Measurements from ENCODE around the gene S1PR5. TPM values are rescaled to one million over a fixed set of nuclear protein-coding genes. Genes with fewer than 3 reads are reported as not detected.
"Not testable (repeated sequence)": the region's sequence is repeated elsewhere in the genome, so short reads cannot be mapped to it uniquely, and the experiment has no call there.

The S1PR5 gene, protein sequence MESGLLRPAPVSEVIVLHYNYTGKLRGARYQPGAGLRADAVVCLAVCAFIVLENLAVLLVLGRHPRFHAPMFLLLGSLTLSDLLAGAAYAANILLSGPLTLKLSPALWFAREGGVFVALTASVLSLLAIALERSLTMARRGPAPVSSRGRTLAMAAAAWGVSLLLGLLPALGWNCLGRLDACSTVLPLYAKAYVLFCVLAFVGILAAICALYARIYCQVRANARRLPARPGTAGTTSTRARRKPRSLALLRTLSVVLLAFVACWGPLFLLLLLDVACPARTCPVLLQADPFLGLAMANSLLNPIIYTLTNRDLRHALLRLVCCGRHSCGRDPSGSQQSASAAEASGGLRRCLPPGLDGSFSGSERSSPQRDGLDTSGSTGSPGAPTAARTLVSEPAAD
- total RNA-seq (2014; rRNA removed; shearing (Covaris generic)), result not detected in 2 replicates

DNA sequence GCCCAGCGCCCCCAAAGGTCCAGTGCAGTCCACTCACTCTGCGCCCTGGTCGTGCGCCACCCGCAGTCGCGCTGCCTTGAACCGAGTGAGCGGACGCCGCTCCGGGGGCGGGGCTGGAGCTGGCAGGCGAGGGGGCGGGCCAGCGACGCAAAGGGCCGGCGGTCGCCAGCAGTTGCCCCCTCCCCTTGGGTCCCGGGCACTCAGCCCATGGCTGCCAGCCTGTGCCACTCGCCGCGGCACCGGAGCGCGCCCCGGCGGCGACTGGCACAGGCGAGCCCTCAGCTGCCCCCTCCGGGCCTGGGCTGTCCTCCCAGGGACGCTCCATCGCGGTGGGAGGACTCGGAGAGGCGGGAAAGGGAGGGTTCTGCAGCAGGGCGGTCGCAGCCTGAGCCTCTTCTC is at the start of gene S1PR5:
TSS of gene S1PR5 (minus strand) at position 87 of the 399 bp plus-strand sequence. CDS start 2,436 bp downstream, outside the sequence.
- DNase-seq (ENCODE audit: low spot score), result no peak

DNA sequence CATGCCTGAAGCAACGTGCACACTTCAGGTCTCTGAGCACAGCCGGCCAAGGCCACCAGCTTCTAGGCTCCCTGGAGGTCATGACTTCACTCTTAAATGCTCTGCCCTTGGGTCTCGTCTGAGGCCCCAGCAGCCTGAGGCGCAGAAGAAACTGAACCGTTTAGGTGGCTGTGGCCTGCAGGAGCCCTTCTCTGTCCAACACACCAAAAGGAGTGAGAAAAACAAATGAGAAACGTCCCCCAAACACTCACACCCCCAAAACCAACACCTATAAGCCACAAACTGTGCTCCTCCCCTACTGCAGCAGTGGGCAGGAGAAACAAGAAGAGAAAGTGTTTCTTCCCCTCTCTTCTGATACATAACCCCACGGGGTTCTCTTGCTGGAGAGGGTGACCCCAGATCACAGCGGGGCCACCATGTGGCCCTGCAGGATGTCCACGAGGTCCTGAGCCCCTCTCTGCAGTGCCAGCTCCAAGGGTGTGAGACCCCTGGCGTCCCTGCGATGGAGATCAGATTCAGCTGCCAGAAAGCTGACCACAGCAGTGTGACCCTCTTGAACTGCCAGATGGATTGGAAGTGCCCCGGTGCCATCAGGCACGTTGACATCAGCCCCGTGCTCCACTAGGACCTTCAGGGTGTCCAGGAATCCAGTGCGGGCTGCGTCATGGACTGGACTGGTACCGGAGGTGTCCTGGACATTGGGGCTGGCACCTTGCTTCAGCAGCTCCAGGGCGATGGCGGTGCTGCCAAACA is 49.6 kb upstream of the S1PR5 start:
- no peak for DNase-seq (ENCODE audit: low spot score)

DNA sequence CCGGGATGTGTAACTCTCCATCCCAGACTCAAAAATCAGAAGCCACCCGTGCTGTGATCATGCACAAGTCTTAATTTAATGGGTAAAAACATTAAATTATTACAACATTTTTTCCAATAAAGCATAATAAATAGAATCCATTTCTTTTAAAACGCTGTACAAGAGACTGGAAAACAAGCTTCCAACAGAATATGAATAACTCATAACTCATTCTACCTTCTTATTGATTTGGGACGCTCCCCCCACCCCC is 49.1 kb upstream of the S1PR5 start:
- no peak for DNase-seq (ENCODE audit: low spot score)

DNA sequence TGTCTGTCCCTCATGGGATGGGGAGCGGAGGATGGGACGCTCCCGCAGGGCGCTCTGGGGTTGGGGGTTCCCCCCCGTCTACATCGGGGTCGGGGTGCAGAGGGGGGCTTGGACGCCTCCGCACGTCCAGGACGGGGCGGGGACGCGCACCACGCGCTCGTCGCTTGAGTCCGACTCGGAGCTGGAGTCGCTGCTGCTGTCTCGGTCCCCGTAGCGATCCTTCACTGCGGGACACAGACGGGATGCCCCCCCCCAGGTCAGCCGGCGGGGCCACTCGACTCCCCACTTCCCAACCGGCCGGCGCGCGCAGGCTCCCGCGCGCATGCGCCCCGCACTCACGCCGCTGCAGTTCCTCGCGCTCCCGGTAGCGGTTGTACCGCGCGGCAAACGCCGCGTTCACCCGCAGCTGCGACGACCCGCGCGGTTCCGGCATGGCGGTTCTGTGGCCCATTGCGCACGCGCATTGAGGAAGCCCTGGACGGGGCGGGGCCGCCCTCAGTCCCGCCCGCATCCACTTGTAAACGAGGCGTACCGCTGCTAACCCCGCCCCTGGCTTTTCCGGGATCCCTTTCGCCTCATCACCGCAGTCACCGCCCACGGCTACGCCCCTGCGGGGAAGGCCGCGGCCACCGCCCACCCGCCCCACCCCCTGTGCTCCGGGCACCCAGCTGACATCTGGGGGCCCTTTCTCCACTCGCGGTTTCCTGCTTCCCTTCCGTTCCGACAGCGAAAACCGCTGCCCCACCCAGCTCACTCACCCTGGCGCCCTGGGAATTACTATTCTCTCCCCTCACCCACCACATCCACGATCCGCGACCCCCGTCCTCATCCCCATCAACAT is 48.5 kb upstream of the S1PR5 start, which contains the start of gene KRI1:
TSS of gene KRI1 (minus strand) at position 444 of the 841 bp plus-strand sequence. CDS start at position 433, 11 bp downstream.
- peak; percentile 96 for DNase-seq (ENCODE audit: low spot score)

DNA sequence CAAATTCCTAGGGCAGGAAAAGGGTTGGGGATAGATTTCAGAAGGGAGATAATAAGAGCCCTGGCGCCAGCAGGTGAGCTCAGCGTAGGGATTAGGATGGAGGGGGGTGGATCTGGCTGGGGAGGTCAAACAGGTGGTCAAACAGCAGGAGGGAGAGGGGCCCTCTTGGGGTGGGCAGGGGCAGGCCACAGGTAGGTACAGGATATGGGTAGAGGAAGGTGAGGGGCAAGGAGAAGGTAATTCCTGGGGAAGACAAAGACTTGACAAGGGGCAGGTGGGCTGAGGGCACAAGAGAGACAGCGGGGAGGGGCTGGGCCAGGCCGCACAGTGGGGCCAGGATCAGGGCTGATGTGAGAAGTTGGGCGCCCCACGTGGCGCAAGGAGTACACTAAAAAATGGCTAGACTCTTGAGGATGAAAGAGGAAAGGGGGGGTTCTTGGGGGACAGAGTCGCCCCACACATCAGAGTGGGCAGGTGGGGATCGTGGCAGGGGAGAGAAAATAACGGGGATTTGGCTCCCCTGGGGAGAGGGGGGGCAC is 47.9 kb upstream of the S1PR5 start:
- DNase-seq (ENCODE audit: low spot score), result peak; percentile 59

DNA sequence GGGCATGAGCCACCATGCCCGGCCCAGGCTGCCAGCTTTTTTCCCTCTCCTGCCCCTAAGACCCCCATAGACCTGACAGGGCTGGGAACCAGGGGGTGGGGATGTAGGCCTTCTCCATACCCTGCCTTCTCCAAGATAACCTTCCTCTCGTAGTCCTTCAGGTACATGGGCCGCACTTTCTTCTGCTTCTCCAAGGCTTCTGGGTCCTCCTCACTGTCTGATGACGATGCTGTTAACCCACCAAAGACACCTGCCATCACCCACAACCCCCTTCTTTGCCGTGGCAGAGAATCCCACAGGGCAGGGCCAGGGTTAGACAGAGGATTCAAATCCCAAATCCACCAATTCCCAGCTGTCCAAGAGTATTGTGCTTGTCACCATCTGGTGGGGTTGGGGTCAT is 45.4 kb upstream of the S1PR5 start:
- DNase-seq (ENCODE audit: low spot score), result no peak

DNA sequence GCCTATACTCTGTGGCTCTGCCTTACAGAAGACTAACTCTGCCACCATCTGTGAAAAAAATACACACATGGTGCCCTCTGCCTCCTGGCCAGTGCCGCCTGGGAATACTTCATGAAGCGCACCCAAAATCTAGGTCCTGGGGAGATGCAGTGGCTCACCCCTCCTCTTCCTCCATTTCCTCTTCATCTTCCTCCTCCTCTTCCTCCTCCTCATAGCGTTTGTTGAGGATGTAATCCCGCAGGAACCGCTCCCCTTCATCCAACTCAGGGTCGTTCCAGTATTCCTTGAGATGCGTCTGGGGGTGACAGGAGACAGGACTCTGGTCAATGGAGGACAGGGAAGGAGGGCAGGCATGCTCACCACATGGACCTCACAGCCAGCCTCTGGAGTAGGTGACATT is 42.9 kb upstream of the S1PR5 start:
- DNase-seq (ENCODE audit: low spot score), result no peak

DNA sequence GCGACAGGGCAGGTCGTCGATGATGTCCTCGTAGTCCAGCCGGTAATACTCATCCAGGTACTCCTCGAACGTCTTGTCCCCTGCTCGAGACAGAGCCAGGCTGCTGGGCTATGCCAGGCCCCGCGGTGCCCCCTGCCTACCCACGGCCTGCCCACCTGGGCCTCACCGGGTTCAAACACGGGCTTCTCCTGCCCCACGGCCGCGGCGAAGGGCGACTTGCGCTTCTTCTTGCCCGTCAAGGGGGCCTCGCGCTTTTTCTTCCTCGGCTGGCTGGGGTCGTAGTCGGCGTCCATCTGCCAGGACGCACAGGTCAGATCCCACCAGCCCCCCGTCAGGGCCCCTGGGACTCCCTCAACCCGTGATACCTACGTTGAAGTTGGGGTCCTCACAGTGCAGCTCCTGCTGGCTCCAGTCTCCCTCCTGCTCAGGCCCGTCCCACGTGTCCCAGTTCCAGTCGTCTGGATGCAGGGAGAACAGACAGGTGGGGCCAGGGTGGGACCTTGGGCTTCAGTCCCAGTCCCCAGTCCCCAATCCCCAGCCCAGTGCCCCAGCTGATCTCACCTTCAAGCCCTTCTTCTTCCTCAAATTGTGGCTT is 40.5 kb upstream of the S1PR5 start:
- DNase-seq (ENCODE audit: low spot score), result no peak

DNA sequence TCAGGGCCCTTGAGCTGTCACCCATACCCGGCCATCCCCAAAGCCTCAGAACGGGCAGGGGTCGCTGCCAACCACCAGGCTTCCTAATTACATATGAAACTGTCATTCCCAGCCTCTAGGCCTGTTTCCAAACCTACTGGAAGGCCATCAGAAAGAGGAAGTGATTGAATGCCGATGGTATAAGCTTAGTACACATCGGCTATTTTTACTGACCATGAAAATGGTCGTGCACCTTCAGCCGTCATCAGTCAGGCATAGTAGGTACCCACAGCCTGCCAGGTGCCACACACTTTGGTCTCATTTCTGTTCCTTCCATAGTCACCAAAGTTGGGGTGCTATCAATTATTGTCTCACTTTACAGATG is 38.3 kb upstream of the S1PR5 start:
- no peak for DNase-seq (ENCODE audit: low spot score)

DNA sequence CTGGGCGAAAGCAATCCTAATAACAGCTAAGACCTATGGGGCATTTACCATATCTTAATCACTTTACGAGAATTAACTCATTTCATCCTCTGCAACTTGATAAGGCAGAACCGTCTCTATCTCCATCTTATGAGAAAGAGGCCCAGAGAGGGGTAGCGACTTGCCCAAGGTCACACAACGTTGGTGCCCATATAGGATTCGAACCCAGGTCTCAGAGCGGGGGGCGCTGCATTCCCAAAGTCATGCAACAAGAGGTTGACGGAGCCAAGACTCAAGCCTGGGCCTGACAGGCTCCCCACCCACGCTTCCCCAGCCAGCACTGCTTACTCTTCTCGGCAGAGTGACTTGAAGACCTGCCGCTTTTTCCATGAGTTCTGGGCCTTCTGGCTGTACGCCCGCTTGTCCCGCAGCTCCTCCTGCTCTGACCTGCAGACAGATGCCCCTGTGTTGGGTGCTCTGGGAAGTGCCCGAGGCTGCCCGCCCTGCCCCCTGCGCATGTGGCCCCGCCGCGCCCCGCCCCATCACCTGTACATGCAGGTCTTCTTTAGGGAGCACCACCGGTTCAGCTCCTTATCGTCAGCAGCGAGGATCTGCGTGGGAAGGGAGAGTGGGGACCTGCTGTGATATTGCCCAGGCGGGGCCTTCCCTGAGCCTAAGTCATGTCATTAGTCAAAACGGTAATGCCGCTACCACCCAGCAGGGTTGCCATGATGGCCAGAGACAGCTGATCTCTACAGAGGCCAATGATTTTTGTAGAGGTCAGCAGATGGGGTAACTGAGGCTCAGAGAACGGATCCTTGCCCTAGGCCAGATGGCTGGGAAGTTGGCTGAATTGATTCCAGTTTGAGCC is 37.7 kb upstream of the S1PR5 start:
- DNase-seq (ENCODE audit: low spot score), result no peak

DNA sequence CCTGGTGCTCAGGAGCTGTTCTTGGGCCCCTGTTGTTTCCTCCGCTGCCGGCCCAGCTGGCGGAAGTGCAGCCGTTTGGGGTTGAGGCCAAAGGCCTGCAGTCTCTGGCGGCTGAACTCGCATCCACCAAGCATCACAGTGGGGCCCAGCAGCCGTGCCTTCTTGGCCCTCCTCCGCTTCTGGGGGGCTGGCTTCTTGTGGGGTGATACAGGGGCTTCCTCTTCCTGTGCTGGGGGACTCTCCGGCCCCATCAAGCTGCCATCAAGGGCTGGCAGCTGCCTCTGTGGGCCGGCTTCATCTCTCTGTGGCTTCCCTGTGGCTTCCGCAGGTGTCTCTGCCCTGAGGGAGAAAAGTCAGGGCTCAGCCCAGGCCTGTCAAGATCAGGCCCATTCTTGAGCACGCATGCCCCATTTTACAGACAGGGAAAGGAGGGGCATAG is 36.7 kb upstream of the S1PR5 start:
- no peak for DNase-seq (ENCODE audit: low spot score)

DNA sequence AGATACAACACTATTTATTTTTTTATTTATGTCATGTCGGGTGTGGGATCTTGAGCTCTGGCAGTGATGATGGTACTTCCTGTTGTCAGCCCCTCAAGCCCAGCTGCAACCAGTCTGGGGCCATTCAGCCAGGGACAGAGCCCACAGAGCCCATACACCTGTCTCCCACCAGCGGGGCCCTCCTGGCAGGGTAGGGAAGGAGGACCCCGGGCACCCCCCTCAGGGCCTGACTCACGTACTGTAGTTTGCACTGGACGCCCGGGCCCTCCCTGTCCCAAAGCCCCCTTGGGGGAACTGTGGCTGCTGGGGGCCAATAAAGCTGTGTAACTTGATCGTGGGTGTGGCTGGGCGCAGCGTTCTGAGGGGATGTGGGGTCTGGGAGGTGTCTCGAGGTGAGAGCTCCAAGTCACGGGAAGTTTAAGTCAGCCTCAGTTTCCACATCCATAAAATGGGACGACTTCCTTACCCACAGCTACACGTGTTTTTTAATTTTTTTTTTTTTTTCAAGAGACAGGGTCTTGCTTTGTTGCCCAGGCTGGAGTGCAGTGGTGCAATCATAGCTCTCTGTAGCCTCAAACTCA is 35.9 kb upstream of the S1PR5 start:
- no peak for DNase-seq (ENCODE audit: low spot score)

DNA sequence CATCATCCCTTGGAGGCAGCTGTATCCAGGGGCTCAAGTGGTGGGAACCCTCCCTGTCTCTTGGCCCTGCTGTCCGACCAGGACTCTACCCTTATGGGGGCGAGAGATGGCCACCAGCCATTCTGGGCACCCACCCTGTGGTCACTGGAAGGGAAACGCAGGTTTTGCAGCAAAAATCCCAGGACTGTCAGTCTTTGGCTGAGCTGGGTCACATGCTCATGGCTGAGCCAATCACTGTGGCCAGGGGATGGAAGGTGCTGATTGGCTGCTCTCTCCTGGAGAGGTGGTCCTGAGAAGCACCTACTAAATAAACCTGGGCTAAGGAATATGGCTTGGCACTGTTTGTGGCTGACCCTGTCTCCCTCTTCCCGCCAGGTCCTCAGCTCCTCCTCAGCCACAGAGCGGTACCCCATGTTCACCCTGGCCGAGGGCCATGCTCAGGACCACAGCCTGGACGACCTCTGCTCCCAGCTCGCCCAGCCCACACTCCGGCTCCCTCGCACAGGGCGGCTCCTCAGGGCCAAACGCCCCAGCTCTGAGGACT is 35.3 kb upstream of the S1PR5 start:
- DNase-seq (ENCODE audit: low spot score), result peak; percentile 13

DNA sequence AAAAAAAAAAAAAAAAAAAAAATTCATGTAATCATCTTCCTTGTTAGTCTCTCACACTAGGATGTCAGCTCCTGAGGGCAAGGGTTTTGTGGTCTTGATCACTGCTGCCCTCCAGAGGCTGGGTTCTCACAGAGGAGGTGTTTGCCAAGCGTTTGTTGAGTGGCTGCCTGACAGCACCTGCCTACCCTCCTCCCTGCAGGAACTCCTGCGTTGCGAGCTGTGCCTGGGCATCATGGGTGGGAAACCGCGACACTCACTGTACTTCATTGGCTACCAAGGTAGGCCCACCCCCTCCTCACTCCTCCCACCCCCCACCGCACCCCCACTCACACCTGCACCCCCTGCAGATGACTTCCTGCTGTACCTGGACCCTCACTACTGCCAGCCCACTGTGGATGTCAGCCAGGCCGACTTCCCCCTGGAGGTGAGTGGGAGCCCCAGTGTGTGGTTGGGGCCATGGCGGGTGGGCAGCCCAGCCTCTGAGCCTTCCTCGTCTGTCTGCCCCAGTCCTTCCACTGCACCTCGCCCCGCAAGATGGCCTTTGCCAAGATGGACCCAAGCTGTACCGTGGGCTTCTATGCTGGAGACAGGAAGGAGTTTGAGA is 34.6 kb upstream of the S1PR5 start:
- DNase-seq (ENCODE audit: low spot score), result peak; percentile 59

DNA sequence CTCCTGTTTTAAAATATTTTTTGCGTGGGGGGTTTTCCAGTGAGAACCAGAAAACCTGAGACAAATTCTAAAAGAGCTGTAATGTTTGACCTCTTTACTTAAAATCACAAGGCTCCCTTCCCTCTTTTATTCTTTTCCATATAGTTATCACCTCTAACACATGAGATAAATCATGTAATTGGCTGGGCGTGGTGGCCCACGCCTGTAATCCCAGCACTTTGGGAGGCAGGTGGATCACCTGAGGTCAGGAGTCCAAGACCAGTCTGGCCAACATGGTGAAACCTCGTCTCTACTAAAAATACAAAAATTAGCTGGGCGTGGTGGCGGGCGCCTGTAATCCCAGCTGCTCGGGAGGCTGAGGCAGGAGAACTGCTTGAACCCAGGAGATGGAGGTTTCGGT is 33.8 kb upstream of the S1PR5 start:
- DNase-seq (ENCODE audit: low spot score), result not testable (repeated sequence)

DNA sequence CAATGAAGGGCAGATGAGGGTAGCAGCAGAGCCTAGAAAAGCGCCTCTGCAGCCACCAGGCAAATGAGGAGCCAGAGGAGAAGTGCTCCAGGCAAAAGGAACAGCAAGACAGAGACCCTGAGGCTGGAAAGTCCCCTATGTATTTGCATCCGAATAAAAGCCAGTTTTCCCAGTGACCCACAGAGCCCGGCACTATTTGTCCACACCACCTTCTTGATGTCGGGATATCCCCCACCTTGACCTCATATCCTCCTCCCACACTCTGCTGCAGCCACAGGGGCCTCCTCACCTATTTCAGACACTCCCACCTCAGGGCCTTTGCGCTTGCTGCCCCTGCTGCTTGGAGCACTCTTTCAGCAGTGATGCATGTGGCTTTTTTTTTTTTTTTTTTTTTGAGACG is 33.1 kb upstream of the S1PR5 start:
- DNase-seq (ENCODE audit: low spot score), result no peak

DNA sequence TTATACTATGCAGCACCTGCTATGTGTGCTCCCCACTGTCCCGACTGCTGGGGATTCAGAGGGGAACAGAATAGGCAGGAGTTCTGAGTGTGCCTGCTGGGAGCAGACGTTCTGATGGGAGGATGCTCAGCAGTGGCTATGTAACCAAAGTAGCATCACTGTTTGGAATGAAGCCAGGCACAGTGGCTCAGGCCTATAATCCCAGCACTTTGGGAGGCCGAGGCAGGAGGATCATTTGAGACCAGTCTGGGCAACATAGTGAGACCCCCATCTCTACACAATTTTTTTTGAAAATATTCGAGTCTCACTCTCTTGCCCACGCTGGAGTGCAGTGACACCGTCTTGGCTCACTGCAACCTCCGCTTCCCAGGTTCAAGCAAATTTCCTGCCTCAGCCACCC is 32.5 kb upstream of the S1PR5 start:
- DNase-seq (ENCODE audit: low spot score), result no peak

DNA sequence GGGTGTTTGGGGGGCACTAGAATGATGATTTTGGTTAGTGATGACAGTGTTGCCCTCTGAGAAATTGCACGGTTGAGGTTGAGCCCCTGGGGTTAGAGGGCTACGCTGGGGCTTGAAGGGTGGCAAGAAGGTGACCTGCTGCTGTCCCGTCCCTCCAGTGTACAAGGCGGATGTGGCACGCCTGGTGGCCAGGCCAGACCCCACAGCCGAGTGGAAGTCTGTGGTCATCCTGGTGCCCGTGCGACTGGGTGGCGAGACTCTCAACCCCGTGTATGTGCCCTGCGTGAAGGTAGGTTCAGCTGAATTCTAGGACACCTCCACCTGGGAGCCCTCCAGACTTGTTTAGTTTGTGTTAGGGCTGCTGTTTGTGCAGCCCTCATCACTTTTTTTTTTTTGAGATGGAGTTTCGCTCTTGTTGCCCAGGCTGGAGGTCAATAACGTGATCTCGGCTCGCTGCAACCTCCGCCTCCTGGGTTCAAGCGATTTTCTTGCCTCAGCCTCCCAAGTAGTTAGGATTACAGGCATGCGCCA is 31.6 kb upstream of the S1PR5 start:
- no peak for DNase-seq (ENCODE audit: low spot score)

DNA sequence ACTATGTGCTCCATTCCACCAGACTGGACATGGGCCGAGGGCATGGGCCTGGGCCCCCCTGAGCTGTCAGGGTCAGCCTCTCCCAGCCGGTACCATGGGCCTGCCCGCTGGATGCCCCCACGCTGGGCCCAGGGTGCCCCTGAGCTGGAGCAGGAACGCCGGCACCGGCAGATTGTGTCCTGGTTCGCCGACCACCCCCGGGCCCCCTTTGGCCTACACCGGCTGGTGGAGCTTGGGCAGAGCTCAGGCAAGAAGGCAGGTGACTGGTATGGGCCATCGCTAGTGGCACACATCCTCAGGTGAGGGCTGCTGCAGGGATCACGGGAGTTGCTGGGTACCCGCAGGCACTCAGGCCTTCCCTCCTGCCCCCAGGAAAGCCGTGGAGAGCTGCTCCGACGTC is 29.6 kb upstream of the S1PR5 start:
- DNase-seq (ENCODE audit: low spot score), result no peak

Measured in HT-29 (cell line).